H9 (cell line): ENCODE measurements around the gene ILK. TPM values are rescaled to one million over a fixed set of nuclear protein-coding genes. Genes with fewer than 3 reads are reported as not detected.

Experiments
- DNase-seq: peaks from one replicate; pipeline ENCODE4 v3.0.0-alpha.2; 2017
- H2AFZ ChIP-seq: one replicate; pipeline ENCODE4 v1.6.1; 2013; ENCODE audit warnings: mild to moderate bottlenecking, low read length, control low read depth, moderate library complexity
- H2AK5ac ChIP-seq: 2 replicates; pipeline ENCODE4 v1.6.1; 2013; ENCODE audit warnings: low read length, control low read depth, mixed read lengths; ENCODE audit not compliant: insufficient read length
- H2BK120ac ChIP-seq: one replicate; pipeline ENCODE4 v1.6.1; 2013; ENCODE audit warnings: low read depth, mild to moderate bottlenecking, low read length, control low read depth, inconsistent platforms; ENCODE audit not compliant: poor library complexity, severe bottlenecking
- H2BK12ac ChIP-seq: 2 replicates; pipeline ENCODE4 v1.6.1; 2013; ENCODE audit warnings: low read length, control low read depth, mixed read lengths, low read depth; ENCODE audit not compliant: insufficient read length
- H2BK15ac ChIP-seq: 2 replicates; pipeline ENCODE4 v1.6.1; 2013; ENCODE audit warnings: low read depth, low read length, control low read depth
- H2BK20ac ChIP-seq: one replicate; pipeline ENCODE4 v1.6.1; 2013; ENCODE audit warnings: low read depth, mild to moderate bottlenecking, low read length, control low read depth, inconsistent platforms; ENCODE audit not compliant: poor library complexity, severe bottlenecking
- H2BK5ac ChIP-seq: 2 replicates; pipeline ENCODE4 v1.6.1; 2013; ENCODE audit warnings: low read length, control low read depth, mixed read lengths; ENCODE audit not compliant: insufficient read length
- H3K14ac ChIP-seq: 2 replicates; pipeline ENCODE4 v1.6.1; 2013; ENCODE audit warnings: low read length, control low read depth; ENCODE audit not compliant: insufficient read depth
- H3K18ac ChIP-seq: 2 replicates; pipeline ENCODE4 v1.6.1; 2013; ENCODE audit warnings: low read depth, mild to moderate bottlenecking, mixed read lengths, low read length, control low read depth; ENCODE audit not compliant: insufficient read length
- H3K23ac ChIP-seq: 2 replicates; pipeline ENCODE4 v1.6.1; 2013; ENCODE audit warnings: low read length, control low read depth, mixed read lengths, low read depth; ENCODE audit not compliant: insufficient read length
- H3K23me2 ChIP-seq: 2 replicates; pipeline ENCODE4 v1.6.1; 2013; ENCODE audit warnings: low read depth, mild to moderate bottlenecking, mixed read lengths, low read length, control low read depth; ENCODE audit not compliant: insufficient read length, poor library complexity, severe bottlenecking
- H3K27ac ChIP-seq: 2 replicates; pipeline ENCODE4 v1.5.1; 2013; ENCODE audit warnings: low read length, control low read depth, mixed read lengths, low read depth; ENCODE audit not compliant: insufficient read length
- H3K27me3 ChIP-seq: 2 replicates; pipeline ENCODE4 v1.6.1; 2013; ENCODE audit warnings: low read length, control low read depth, inconsistent platforms; ENCODE audit not compliant: insufficient read depth
- H3K4ac ChIP-seq: 2 replicates; pipeline ENCODE4 v1.6.1; 2013; ENCODE audit warnings: low read depth, mild to moderate bottlenecking, control low read depth, inconsistent platforms, low read length, moderate library complexity
- H3K4me1 ChIP-seq: 2 replicates; pipeline ENCODE4 v1.6.1; 2013; ENCODE audit warnings: low read length, control low read depth, inconsistent platforms; ENCODE audit not compliant: insufficient read depth
- H3K4me2 ChIP-seq: 2 replicates; pipeline ENCODE4 v1.6.1; 2013; ENCODE audit warnings: low read length, control low read depth, mixed read lengths; ENCODE audit not compliant: insufficient read length, insufficient read depth
- H3K56ac ChIP-seq: 2 replicates; pipeline ENCODE4 v1.6.1; 2013; ENCODE audit warnings: low read depth, mild to moderate bottlenecking, mixed read lengths, low read length, control low read depth; ENCODE audit not compliant: insufficient read length
- H3K79me1 ChIP-seq: 2 replicates; pipeline ENCODE4 v1.6.1; 2013; ENCODE audit warnings: low read depth, mild to moderate bottlenecking, moderate library complexity, low read length, control low read depth, inconsistent platforms; ENCODE audit not compliant: insufficient read depth, poor library complexity, severe bottlenecking
- H3K79me2 ChIP-seq: 2 replicates; pipeline ENCODE4 v1.6.1; 2013; ENCODE audit warnings: low read length, control low read depth, inconsistent platforms; ENCODE audit not compliant: insufficient read depth
- H3K9ac ChIP-seq: 2 replicates; pipeline ENCODE4 v1.6.1; 2013; ENCODE audit warnings: low read length, control low read depth, mixed read lengths; ENCODE audit not compliant: insufficient read length; ENCODE audit errors: extremely low read depth
- H3K9me3 ChIP-seq: one replicate; pipeline ENCODE4 v1.6.1; 2013; ENCODE audit warnings: low read depth, low read length, inconsistent platforms; ENCODE audit not compliant: control insufficient read depth
- H3T11ph ChIP-seq: one replicate; pipeline ENCODE4 v1.6.1; 2013; ENCODE audit warnings: mild to moderate bottlenecking, low read length, control low read depth, inconsistent platforms
- H4K20me1 ChIP-seq: one replicate; pipeline ENCODE4 v1.6.1; 2013; ENCODE audit not compliant: control insufficient read depth, insufficient read length, insufficient read depth
- H4K5ac ChIP-seq: 2 replicates; pipeline ENCODE4 v1.6.1; 2013; ENCODE audit warnings: low read depth, mild to moderate bottlenecking, mixed read lengths, low read length, control low read depth; ENCODE audit not compliant: insufficient read length
- H4K8ac ChIP-seq: replicated peaks from 2 replicates; pipeline ENCODE4 v1.6.1; 2013; ENCODE audit warnings: low read length, control low read depth, mixed read lengths, low read depth; ENCODE audit not compliant: insufficient read length
- H4K91ac ChIP-seq: 2 replicates; pipeline ENCODE4 v1.6.1; 2013; ENCODE audit warnings: low read depth, mild to moderate bottlenecking, moderate library complexity, mixed read lengths, low read length, control low read depth; ENCODE audit not compliant: insufficient read length
- H3K27ac Mint-ChIP-seq, 3 experiments: 2 replicates in 2 of 3; 3 replicates in 1 of 3; pipeline ENCODE4 v1.8.0; 2020 to 2021; ENCODE audit warnings: mixed read lengths in 3 of 3, mild to moderate bottlenecking in 1 of 3, moderate library complexity in 1 of 3
- H3K27me3 Mint-ChIP-seq: 2 replicates; pipeline ENCODE4 v1.8.0; 2021; ENCODE audit warnings: low read depth, mild to moderate bottlenecking, moderate library complexity, mixed read lengths
- H3K36me3 Mint-ChIP-seq, 3 experiments: 2 replicates in 2 of 3; 3 replicates in 1 of 3; pipeline ENCODE4 v1.8.0; 2020 to 2021; ENCODE audit warnings: low read depth in 3 of 3, mixed read lengths in 3 of 3; ENCODE audit not compliant: insufficient read depth in 1 of 3
- H3K4me1 Mint-ChIP-seq, 2 experiments: 2 replicates each; pipeline ENCODE4 v1.8.0; 2020; ENCODE audit warnings: mixed read lengths in 2 of 2
- H3K4me3 Mint-ChIP-seq, 2 experiments: 2 replicates in 1 of 2; 3 replicates in 1 of 2; pipeline ENCODE4 v1.8.0; 2020 to 2021; ENCODE audit warnings: mild to moderate bottlenecking in 2 of 2, mixed read lengths in 2 of 2, moderate library complexity in 1 of 2
- H3K9me3 Mint-ChIP-seq, 2 experiments: 2 replicates in 1 of 2; 3 replicates in 1 of 2; pipeline ENCODE4 v1.8.0; 2020; ENCODE audit warnings: mild to moderate bottlenecking in 2 of 2, mixed read lengths in 2 of 2, moderate library complexity in 1 of 2
- WGBS: extraction: QIAGEN DNeasy Blood & Tissue Kit; methylation state at CpG from one replicate; pipeline ENCODE4 v1.1.7; 2013; ENCODE audit warnings: missing lambda C conversion rate, low lambda C conversion rate, mixed read lengths; ENCODE audit not compliant: insufficient read length; ENCODE audit errors: extremely low coverage; 5-methylcytosine and 5-hydroxymethylcytosine counted together
- long read RNA-seq: library from polyadenylated mRNA; unstranded; transcript quantifications from one replicate; pipeline ENCODE4 v2.0.0, GENCODE V29; 2020
- total RNA-seq: library from RNA; stranded (reverse); gene quantifications from 2 replicates; pipeline ENCODE4 v1.2.1, GENCODE V29; 2021
- TF ChIP-seq, protein P1 (sequence below): fragments of 200-600 bp; sonication (generic); conservative IDR thresholded peaks from 3 replicates; pipeline ENCODE4 v1.8.0; 2021; ENCODE audit warnings: antibody characterized with exemption, mild to moderate bottlenecking

ILK gene
- 96.2 and 100 TPM in 2 replicates for total RNA-seq
- long read RNA-seq, transcript ILK-203 (13 exons, 1,692 nt) = major isoform, 519 of 1,002 reads
- long read RNA-seq, transcript ILK-201 (13 exons, 1,802 nt) = minor isoform, 272 of 1,002 reads
- long read RNA-seq, transcript ILK-212 (12 exons, 1,617 nt) = minor isoform, 20 of 1,002 reads
- long read RNA-seq, transcript ILK-202 (12 exons, 2,074 nt) = minor isoform, 52 of 1,002 reads
- long read RNA-seq, partial matches to known transcripts = 13 of 1,002 reads
- long read RNA-seq, other reads (novel, unspliced or antisense) = 119 of 1,002 reads

DNA sequence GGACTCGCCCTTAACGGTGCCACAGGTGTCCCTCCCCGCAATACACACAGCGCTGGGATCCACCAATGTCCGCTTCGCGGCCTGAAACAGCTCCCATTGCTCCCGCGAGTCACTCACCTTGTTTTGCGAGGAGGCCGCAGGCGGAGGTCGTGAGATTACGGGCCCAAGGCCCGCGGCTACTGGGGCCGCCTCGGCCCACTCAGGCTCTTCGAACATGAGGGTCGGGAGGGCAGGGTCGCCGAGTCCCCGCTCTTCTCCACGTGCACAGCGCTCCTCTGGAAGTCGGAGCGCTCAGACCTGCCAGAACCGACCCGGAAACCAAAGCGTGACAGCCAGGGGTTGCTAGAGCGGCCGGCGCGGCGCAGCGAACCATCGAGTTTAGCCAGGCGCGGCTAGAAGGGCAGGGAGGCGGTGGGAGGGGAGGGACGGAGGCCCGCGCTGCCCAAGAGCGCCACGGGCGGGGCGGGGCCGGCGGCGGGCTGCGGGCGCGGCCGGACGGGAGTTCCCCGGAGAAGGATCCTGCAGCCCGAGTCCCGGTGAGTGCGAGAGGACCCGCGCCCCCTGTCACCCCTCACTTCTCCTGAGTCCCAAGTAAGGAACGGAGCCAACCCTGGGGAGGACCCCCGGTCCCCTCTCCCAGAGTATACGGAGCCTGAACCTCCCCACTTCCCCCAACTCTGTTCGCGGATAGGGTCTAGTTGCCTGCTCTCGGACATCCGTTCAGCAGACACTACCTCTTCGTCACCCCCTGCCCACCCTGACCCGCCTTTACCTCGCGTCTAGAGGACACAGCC, at the start of gene ILK, which contains the start of gene RRP8:
Gene ILK, plus strand, starts transcription at position 488 of the 794 bp plus-strand sequence. CDS start 498 bp downstream, outside the sequence.
Gene RRP8, minus strand, starts transcription at position 330 of the 794 bp plus-strand sequence. Its CDS starts 114 bp downstream, at position 216.
- WGBS = no CpG with 5 or more reads among the region's 72 CpGs

More for the DNA sequence above, at the start of gene ILK, which contains the start of gene RRP8:
- H3K18ac ChIP-seq = peak within 1 kb of the TSS; percentile 86
- H3K14ac ChIP-seq = peak within 1 kb of the TSS; percentile 91; the same call in 1 of the 2 replicates
- no peak within 1 kb of the TSS for H2AK5ac ChIP-seq
- H3K56ac ChIP-seq = no peak within 1 kb of the TSS
- no peak within 1 kb of the TSS for H2BK15ac ChIP-seq
- peaks cover 3% of the 10 kb centered on the region; the same call in 1 of the 2 replicates for H3K4me1 ChIP-seq
- H2BK12ac ChIP-seq = no peak within 1 kb of the TSS
- H2BK120ac ChIP-seq = no peak within 1 kb of the TSS
- H4K8ac ChIP-seq = no peak within 1 kb of the TSS
- H4K20me1 ChIP-seq = no peaks in the 10 kb centered on the region
- H3K23ac ChIP-seq = no peak within 1 kb of the TSS
- H3K4me1 Mint-ChIP-seq = peaks cover 15 to 16% of the 10 kb centered on the region in 2 experiments
- H3K79me1 ChIP-seq = no peaks in the 10 kb centered on the region
- H3K9me3 Mint-ChIP-seq = no peaks in the 10 kb centered on the region
- H3K27ac ChIP-seq = no peak within 1 kb of the TSS
- no peaks in the 10 kb centered on the region; the same call in 1 of the 2 replicates for H3K27me3 Mint-ChIP-seq
- TF ChIP-seq, protein P1, sequence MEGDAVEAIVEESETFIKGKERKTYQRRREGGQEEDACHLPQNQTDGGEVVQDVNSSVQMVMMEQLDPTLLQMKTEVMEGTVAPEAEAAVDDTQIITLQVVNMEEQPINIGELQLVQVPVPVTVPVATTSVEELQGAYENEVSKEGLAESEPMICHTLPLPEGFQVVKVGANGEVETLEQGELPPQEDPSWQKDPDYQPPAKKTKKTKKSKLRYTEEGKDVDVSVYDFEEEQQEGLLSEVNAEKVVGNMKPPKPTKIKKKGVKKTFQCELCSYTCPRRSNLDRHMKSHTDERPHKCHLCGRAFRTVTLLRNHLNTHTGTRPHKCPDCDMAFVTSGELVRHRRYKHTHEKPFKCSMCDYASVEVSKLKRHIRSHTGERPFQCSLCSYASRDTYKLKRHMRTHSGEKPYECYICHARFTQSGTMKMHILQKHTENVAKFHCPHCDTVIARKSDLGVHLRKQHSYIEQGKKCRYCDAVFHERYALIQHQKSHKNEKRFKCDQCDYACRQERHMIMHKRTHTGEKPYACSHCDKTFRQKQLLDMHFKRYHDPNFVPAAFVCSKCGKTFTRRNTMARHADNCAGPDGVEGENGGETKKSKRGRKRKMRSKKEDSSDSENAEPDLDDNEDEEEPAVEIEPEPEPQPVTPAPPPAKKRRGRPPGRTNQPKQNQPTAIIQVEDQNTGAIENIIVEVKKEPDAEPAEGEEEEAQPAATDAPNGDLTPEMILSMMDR = no peak
- H4K91ac ChIP-seq = no peak within 1 kb of the TSS
- H3K36me3 Mint-ChIP-seq = peaks cover 12 to 49% (median 35%) of the 10 kb centered on the region in 3 experiments; a peak in 6 of 7 replicates
- H3K4ac ChIP-seq = no peak within 1 kb of the TSS; the same call in 1 of the 2 replicates
- H2BK20ac ChIP-seq = no peak within 1 kb of the TSS
- H3K23me2 ChIP-seq = peaks cover 15% of the 10 kb centered on the region
- H3K9ac ChIP-seq = peak within 1 kb of the TSS; percentile 95
- H2BK5ac ChIP-seq = peak within 1 kb of the TSS; percentile 25
- H3K27ac Mint-ChIP-seq = no peak within 1 kb of the TSS
- no peak within 1 kb of the TSS for H3K4me3 Mint-ChIP-seq
- H3K27me3 ChIP-seq = no peaks in the 10 kb centered on the region
- peaks cover 7% of the 10 kb centered on the region; the same call in 1 of the 2 replicates for H3K79me2 ChIP-seq
- H4K5ac ChIP-seq = no peak within 1 kb of the TSS
- no peaks in the 10 kb centered on the region for H3K9me3 ChIP-seq
- peak within 1 kb of the TSS; percentile 88 for H3K4me2 ChIP-seq
- H2AFZ ChIP-seq = no peak within 1 kb of the TSS
- DNase-seq = peak; percentile 88
- no peak within 1 kb of the TSS for H3T11ph ChIP-seq
